ENCODE results near the gene COMP.

- TF ChIP-seq CTCF (conservative IDR thresholded peaks at IDR 0.05; ENCODE audit: low read length), result no peak
- TF ChIP-seq EZH2phosphoT487 (IDR thresholded peaks at IDR 0.05; ENCODE audit: borderline replicate concordance), result no peak
Observed at GRCh38 chr19:18769989-18770528, 21.0 kb downstream of the COMP start.
